Activated CD8-positive, alpha-beta memory T cell treated with anti-CD3 and anti-CD28 coated beads for 36 hours (primary cell): ENCODE results near the gene B3GNT2. TPM values are rescaled to one million over a fixed set of nuclear protein-coding genes. Genes with fewer than 3 reads are reported as not detected.

Experiments used
- CTCF ChIA-PET: fragments of 350-600 bp; sonication (Branson Sonifier 250); formaldehyde crosslinking; loops from one replicate; lab custom pipeline; 2021; ENCODE audit warnings: antibody characterized with exemption; lab: Charles Lee
- POLR2A ChIA-PET: fragments of 350-600 bp; sonication (Branson Sonifier 250); formaldehyde crosslinking; loops from one replicate; lab custom pipeline; 2021; ENCODE audit warnings: antibody characterized with exemption; lab: Charles Lee
- total RNA-seq, 2 experiments: library from RNA; stranded (reverse); gene quantifications; one replicate each; pipeline ENCODE4 v1.2.3, GENCODE V29; 2021

Gene B3GNT2
- total RNA-seq, 2 experiments from 2014 or later = 33.8 to 34.5 TPM

- ChIA-PET CTCF (no interaction called here), POLR2A (no interaction called here)
These were observed 23.7 kb downstream of the B3GNT2 start for GRCh38 chr2:62219407-62220159.

DNA sequence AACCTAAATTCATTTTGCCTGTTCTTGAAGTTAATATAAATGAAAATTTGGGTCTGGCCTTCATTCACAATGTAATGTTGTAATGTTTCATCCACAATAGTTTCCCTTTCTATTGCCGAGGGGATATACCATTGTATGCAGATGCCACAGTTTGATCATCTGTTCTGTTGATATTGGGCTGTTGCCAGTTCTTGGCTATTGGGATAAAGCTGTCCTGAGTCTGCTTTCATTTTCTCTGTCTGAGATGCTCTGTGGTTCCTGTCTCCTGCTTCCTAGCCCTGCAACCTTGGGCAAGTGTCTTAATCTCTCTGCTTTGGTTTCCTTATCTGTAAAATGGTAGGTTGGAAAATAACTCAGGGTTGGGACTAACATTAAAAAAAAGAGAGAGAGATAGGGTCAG lies 25.2 kb downstream of the B3GNT2 start:
- POLR2A ChIA-PET = no interaction called here

GRCh38 chr2:62222171-62222570 lies 26.3 kb downstream of the B3GNT2 start:
- CTCF ChIA-PET = no interaction called here

More for the DNA sequence above, 25.2 kb downstream of the B3GNT2 start:
- CTCF ChIA-PET = no interaction called here

GRCh38 chr2:62222674-62223073 lies 26.8 kb downstream of the B3GNT2 start:
- ChIA-PET CTCF (no interaction called here), POLR2A (no interaction called here)

More at GRCh38 chr2:62222171-62222570, 26.3 kb downstream of the B3GNT2 start:
- POLR2A ChIA-PET = no interaction called here

DNA sequence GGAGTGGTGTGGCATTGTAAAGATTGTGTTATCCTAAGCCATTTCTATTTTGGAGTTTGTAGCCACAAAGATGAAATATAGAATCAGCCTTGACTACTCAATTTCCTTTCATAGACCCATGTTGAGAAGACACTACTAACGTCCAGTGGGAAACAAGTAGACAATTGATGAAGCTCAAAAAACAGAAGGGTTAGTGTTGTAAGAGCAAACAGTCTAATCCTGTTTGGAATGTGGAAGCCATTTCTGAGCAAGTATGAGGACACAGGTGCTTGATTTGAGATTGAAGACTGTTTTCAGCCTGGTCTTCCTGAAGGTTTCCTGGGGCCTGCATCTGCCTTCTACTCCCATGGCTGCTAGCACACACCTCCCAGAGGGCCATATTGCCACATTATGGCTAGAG lies 29.1 kb downstream of the B3GNT2 start:
- ChIA-PET POLR2A (interaction anchor here (0.5 kb wide), 1 partner anchor 290 kb away, joined by 3 read pairs; no protein-coding TSS in a partner anchor), CTCF (no interaction called here)

- ChIA-PET CTCF (interaction anchor here (0.7 kb wide), 1 partner anchor 117 kb away, joined by 3 read pairs; no protein-coding TSS in a partner anchor), POLR2A (interaction anchor here (0.7 kb wide), 1 partner anchor 20 kb away, joined by 4 read pairs; no protein-coding TSS in a partner anchor)
These were observed 31.6 kb downstream of the B3GNT2 start for GRCh38 chr2:62227386-62228075.

GRCh38 chr2:62229082-62229605 lies 33.2 kb downstream of the B3GNT2 start:
- CTCF ChIA-PET = no interaction called here
- POLR2A ChIA-PET = no interaction called here

GRCh38 chr2:62231541-62231940 lies 35.6 kb downstream of the B3GNT2 start:
- POLR2A ChIA-PET = no interaction called here

DNA sequence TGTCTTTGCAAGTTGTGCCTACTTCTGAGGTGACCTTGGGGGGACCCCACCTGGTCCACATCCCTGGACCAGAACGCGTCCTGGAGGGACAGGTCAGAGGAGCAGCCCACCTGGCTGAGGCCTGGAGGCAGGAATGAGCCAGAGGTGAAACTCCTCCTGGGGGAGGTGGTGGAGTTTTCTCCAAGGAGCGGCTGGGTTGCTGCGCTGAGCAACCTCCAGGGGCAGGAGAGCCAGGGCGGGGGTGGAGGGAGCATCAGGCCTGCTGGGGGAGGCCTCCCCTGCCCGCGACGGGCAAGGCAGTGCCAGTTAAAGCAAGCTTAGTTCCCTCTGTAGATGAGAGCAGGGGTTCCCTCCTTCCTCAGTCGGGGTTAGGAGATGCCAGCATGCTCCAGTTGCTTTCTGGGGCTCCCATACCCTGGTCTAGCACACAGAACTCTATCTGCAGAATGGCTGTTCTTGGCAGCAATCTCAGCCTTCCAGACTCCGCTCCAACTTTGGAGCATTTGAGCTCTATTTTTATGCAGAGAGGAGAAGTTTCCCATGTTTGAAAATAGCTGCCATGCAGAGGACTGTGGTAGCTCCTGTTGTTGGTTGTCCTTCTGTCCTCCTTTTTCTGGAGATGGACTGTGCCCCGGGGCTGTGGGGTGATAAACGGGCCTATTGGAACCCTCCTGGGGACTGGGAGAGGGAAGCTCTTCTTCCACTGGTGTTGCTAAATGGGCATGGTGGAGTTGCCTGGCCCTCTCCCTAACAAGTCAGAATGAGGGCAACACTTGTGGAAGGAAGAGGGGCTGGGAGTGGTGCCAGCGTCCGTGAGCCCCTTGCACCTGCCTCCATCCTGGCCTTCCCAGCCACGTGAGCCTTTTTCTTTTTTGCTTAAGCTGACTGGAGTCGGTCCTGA lies 39.1 kb downstream of the B3GNT2 start:
- POLR2A ChIA-PET = no interaction called here

More at GRCh38 chr2:62231541-62231940, 35.6 kb downstream of the B3GNT2 start:
- CTCF ChIA-PET = interaction anchor here (0.6 kb wide), 1 partner anchor 11 kb away, joined by 3 read pairs; no protein-coding TSS in a partner anchor

DNA sequence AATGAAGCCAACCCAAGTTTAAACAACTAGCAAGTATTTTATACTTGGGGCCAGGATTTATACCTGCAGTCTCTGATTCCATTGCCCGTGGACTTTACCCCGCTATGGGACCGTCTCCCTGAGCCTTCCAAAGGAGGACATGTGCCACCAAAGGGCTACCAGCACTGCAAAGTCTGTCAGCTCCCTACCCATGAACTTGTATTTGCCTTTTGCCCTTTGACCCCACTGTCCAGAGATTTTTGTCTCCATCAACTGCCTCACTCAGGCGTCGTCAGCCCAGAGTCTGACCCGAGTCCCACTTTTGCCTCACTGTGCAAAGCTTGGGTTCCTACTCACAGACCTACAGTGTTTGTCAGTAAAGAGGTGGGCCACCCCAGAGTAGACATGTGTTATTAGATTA lies 40.6 kb downstream of the B3GNT2 start:
- ChIA-PET CTCF (no interaction called here), POLR2A (no interaction called here)

More for the DNA sequence above, 39.1 kb downstream of the B3GNT2 start:
- CTCF ChIA-PET = no interaction called here

- ChIA-PET CTCF (no interaction called here), POLR2A (no interaction called here)
These were observed 42.3 kb downstream of the B3GNT2 start for GRCh38 chr2:62238236-62238635.

DNA sequence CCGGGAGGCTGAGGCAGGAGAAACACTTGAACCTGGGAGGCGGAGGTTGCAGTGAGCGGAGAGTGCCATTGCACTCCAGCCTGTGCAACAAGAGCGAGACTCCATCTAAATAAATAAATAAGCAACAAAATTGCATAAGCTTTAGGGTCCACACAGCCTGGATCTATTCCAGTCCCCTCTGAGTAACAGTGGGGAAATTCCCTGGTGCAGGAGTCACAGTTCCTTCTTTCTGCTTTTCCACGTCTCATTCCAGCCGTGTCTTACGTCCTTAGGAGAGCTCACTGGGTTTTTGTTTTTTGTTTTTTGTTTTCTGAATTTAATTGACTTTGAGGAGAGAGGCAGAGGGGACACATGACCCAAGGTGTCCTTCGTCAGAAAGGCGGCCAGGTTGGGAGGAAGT lies 44.6 kb downstream of the B3GNT2 start:
- ChIA-PET CTCF (no interaction called here), POLR2A (no interaction called here)

DNA sequence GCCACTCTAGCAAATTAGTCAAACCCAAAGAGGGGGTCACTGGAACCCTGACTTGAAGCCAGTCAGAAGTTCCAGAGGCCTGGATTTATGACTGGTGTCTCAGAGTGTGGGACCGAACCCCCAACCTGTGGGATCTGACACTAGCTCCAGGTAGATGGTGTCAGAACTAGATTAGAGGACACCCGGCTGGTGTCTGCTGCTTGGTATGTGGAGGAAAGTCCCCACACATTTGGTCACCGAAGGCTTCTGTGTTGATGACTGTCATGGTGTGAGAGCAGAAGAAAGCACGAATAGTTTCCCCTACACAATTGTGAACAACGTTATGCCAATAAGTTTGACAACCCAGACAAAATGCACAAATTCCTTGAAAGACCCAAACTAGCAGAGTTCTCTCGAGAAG lies 48.1 kb downstream of the B3GNT2 start:
- CTCF ChIA-PET = no interaction called here
- POLR2A ChIA-PET = no interaction called here

GRCh38 chr2:62248226-62248625 lies 52.3 kb downstream of the B3GNT2 start:
- POLR2A ChIA-PET = interaction anchor here (0.6 kb wide), 1 partner anchor 20 kb away, joined by 4 read pairs; no protein-coding TSS in a partner anchor
- CTCF ChIA-PET = no interaction called here

DNA sequence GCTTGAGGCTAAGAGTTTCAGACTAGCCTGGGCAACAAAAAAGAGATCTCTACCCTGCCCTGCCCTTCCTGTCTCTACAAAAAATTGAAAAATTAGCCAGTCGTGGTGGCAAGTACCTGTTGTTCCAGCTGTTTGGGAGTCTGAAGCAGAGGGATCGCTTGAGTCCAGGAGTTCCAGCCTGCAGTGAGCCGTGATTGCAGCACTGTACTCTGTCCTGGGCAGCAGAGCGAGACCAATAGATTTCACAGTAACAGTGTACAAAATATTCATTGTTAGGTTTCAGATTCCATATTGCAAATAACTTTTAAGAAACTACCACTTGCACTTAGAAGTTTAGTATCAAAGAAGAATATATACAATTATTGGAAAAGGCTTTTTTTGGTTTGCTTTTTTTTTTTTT lies 54.3 kb downstream of the B3GNT2 start:
- CTCF ChIA-PET = no interaction called here
- POLR2A ChIA-PET = no interaction called here

DNA sequence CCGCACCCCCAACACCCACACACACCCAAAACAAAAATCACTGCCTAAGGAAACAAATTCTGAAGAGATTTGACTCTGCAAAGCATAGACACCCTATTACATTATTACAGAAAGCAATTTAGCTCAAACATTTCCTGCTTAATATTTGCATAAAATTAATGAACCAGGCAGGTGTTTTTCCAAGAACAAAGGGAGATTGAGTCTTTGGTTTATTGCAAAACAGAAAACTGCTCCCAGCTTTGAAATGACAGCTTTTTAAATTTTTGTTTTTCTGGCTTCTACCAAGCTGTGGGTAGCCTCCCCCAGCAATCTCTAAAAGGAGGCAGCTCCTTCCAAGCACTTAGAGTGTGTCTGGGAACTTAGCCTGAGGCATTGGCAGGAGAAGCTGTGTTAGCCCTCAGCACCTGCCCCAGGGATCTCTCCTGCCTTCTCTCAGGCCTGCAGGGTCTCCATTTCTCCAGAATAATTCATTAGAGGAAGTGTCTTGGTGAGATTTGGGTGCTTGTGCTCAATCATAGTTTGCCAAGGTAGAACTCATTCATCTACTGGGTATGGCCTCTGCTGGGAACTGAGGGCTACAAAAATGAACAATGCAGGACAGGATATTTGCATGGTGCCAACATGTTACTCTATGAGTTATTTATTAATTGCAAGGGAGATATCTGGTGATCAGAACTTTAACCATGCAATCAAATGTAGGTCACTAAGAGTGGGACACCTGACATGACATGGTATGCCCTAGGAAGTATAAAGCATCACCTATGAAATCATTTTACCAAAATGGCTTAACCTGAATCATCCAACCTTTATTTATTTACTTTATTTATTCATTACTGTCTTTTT lies 58.7 kb downstream of the B3GNT2 start:
- POLR2A ChIA-PET = no interaction called here
- CTCF ChIA-PET = no interaction called here

GRCh38 chr2:62257466-62257865 lies 61.6 kb downstream of the B3GNT2 start:
- CTCF ChIA-PET = no interaction called here
- POLR2A ChIA-PET = no interaction called here

DNA sequence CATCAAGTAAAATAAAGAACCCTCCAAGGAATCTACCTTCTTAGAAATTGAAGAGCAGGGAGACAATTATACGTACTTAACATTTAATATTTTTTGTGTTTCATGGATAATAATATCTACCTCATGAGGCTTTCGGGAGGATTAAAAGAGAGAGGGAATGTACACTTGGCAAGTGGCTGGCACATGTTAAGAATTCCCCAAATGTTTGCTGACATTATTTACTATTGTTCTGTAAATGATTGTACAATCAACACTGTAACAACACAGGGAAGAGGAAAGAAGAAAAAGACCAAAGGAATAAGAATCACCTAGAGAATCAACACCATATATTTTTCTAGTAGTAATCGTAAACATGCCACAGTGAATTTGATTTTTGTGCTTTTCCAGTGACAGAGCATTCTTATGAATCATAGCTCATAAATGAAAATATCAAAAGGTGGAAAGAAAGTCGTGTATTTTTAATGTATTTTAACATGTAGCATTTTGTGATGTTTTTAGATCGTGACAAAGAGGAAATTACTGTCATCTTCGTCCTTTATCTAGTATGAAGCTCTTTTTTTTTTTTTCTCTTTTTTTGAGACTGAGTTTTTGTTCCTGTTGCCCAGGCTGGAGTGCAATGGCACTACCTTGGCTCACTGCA lies 67.3 kb downstream of the B3GNT2 start:
- ChIA-PET CTCF (no interaction called here), POLR2A (no interaction called here)
